Measurements from ENCODE around the gene MAEA.

Gene MAEA

DNA sequence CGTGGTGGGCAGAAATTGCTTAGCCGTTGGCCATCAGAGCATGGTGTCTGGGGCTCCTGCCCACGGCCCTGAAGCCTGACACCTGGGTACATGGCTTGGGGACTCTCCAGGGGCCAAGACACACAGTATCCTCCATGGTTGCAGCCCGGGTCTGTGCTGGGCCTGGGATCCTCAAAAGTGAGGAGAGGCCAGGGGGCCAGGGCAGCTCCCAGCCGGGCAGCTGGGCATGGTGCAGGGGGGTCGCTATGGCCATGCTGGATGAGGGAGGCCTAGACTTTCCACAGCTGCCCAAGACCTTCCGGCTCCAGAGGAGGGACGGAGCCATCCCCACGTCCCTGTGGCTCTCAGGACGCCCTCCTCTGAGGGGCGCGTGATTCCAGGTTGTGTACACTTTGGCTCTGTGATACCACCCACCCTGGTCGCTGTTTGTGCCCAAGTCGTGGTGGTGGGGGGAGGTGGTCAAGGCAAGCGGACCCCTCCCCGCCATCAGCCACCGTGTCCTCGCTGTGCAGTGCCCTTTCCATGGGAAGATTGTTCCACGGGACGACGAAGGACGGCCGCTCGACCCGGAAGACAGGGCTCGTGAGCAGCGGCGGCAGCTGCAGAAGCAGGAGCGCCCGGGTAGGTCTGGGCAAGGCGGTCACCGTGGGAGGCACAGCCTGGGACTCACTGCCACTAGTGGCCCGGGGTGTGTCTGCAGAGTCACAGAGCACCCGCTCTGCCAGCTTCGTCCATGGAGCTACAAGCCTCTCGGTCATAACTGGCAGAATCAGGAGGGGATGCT lies 90.9 kb downstream of the MAEA start:
- DNase-seq (ENCODE audit: low spot score): no peak

DNA sequence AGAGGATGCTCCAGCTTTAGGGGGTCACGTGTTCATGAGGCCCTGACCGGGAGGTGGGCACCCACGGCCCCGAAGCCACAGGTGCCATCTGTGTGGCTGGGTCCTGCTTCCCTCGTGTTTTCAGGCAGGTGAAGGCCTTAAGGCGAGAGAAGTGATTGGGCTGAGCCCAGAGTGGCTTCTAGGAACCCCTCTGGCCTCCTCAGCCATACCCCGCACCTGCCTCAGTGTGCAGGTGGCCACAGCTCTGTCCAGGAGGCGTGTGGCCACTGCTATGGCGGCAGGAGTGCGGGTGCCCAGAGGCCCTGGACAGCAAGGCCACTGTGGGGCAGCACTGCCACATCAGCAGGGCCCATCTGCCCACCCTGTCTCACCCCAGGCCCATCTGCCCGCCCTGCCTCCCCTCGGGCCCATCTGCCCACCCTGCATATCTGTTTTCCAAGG lies 91.5 kb downstream of the MAEA start:
- DNase-seq (ENCODE audit: low spot score): no peak

DNA sequence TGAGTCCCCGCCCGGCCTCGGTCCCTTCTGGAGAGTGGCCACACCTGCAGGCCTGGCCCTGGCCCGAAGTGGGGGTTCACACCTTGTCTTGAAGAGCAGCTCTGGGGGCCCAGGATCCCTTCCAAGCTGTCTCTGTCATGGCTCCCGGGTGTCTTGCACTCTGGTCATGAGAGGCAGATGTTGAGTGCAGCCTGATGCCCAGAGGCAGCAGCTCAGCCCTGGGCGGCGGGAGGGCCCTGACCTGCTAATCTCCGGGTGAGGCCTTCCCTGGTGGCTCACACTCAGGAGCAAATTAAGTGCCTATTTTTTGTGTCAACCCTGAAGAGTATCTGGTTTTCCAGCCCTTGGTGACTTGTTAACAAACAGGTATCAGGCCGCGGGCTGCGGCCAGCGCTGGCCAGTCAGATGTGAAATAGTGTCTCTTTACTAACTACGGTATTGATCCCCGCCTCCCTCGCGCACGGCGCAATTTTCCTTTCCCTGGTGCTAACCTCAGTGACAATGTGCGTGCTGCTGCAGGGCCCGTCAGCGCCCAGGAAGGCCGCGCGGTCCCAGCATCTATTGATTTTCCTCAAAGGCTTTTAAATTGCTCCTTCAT lies 92.4 kb downstream of the MAEA start:
- DNase-seq (ENCODE audit: low spot score): no peak

DNA sequence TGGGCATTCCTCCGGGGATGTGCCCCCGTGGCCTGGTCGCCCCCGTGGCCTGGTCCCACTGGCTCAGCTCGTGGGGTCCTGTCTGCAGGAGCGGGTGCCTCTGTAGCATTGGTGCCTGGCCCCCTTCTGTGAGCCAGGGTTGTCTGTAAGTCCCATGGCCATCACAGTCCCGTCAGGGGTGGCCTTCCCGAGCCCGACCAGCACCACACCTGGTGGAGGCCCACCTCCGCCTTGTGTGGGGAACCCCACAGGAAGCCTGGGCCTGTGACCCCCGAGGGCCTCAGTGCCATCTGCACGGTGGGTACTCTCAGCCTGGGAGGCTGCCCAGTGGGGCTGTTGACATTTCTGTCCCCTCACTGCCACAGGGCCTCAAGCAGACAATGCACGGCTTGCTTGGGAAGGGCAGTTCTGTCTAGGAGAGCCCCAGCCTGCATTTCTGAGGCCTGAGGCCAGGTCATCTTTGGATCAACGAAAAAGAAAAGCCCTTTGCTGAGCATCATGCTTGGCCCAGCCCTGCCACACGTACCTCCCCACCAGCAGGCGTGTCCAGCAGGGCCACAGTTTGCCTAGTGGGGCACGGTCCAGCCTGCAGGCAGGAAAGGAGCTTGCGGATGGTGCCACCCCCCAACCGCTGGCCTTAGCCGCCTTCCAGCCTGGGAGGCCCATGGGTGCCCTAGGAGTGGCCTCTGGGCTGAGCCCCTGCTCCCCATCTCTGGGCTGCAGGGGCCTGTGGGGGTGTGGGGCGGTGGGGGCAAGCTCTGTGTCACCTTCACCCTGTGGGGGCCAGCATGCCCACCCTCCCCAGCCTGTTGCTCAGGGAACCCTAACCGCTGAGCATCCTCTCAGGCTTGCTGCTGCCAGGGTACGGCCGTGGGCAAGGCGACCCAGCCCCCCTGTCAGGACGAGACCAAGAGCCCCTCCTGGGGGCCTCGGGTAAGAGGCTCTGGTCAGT lies 93.4 kb downstream of the MAEA start:
- no peak for DNase-seq (ENCODE audit: low spot score)

DNA sequence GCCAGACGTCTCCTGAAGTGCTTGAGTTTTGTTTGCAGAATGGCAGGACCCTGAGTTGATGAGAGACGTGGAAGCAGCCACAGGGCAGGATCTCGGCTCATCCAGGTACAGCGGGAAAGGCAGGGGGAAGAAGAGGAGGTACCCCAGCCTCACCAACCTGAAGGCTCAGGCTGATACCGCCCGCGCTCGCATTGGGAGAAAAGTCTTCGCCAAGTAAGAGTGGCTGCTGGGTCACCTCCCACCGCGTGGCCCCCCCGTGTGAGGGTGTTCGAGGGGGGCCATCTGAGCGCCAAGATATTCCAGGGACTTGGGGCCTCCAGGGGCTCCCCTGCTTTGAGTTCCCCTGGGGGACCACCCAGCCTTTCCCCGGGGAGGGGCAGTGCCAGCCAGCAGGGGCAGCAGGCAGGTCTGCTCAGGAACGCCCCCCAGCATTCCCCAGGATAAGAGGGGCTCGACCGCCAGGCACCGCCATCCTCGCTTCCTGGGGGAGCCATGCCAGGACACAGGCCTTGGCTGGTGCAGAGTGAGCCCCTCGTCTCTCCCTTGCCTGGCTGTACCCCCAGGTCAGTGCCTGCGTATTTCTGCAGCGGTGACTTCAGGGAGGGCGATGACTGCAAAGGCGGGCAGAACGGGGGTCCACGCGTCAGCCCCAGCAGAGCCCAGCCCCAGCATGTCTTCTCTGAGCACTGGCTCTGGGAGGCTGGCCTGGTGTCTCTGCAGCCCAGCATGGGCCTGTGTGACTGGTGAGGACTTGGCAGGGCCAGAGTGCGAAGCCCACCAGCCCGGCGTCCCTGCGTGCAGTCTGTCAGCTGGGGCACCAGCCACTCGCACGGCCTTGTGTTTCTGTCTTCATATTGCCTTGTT lies 94.3 kb downstream of the MAEA start:
- no peak for DNase-seq (ENCODE audit: low spot score)

DNA sequence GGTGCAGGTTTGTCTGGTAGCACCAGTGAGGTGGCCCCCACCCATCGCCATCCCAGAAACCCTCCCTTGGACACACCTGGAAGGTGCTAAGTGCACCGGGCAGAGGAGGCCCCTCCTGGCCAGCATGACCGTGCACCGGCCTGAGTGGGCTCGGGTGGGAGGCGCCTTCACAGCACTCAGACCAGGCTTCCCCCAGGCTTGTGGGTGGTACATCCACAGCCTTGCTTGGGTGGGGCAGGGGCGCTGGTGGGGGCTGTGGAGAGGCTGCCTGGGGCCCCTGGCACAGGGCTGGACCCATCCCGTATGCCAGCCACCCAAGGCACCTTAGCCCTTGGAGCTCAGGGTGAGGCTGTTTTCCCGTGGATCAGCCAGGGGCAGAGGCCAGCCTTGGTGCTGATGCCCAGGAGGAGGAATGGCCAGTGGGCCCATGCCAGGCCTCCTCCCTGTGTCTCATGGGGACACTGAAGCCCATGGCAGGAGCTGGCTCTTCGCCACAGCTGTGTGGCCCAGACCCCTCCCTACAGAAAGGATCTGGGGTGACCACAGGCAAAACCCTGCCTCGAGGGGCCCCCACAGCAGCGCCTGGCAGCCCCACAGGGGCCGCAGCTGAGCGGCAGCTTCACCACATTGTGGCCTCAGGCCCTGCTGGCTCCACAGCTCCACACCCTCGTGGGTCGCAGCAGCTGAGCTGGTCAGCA lies 95.1 kb downstream of the MAEA start:
- no peak for DNase-seq (ENCODE audit: low spot score)

DNA sequence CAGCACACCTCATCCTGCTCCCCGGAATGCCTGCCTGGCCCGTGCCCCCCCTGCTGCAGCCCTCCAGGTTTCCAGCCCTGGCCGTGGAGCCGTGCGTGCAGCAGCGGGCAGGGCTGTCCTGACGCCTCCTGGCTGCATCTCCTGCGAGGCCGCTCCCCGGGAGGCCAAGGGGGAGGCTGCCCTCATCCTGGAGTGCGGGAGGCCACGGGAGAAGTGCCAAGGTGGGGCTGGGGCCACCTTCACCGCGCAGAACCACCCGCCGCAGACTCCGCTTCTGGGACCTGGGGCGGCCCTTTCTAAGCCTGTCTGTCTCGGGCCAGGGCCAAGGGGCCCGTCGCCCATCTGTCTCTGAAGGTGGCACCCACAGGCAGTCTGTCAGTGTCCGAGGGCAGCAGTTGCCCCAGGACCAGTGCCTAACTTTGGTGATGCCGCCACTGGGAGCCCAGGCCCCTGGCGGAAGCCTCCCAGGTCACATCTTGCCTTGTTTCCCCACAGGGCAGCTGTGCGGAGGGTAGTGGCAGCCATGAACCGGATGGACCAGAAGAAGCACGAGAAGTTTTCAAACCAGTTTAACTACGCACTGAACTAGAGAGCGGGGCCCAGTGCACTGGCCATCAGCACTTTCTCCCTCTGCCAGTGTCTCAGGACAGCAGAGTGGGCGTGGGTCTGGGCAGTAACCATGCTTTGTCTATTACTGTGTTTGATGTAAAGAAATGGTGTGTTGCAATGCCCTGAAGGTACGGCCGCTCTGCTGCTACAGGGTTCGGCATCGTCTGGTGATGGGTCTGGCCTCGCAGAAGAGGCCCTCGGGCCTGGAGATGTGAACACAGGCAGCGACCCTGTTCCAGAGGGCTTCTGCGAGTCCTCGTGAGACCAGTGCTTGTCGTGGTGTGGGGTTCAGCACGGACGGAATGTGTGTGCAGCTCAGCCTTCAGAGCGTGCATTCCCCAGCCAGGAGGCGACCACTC lies 96.0 kb downstream of the MAEA start:
- DNase-seq (ENCODE audit: low spot score): no peak
